Mammary epithelial cell (primary cell): ENCODE measurements around the gene SPECC1L.

ENCODE experiments used
- EZH2 ChIP-seq: IDR thresholded peaks from 2 replicates; pipeline ENCODE4 v1.6.1; 2012; ENCODE audit warnings: low read length, inconsistent platforms, borderline replicate concordance
- TF ChIP-seq, protein P1 (sequence below), 2 donors: IDR thresholded peaks in 1 of 2; conservative IDR thresholded peaks in 1 of 2; 2 replicates each; pipeline ENCODE4 v1.5.1; 2011 to 2012; ENCODE audit warnings: inconsistent platforms in 2 of 2, low read length in 2 of 2, mild to moderate bottlenecking in 2 of 2, control low read depth in 1 of 2, low read depth in 1 of 2; ENCODE audit not compliant: insufficient read depth in 1 of 2; ENCODE audit errors: extremely low read depth in 1 of 2

DNA sequence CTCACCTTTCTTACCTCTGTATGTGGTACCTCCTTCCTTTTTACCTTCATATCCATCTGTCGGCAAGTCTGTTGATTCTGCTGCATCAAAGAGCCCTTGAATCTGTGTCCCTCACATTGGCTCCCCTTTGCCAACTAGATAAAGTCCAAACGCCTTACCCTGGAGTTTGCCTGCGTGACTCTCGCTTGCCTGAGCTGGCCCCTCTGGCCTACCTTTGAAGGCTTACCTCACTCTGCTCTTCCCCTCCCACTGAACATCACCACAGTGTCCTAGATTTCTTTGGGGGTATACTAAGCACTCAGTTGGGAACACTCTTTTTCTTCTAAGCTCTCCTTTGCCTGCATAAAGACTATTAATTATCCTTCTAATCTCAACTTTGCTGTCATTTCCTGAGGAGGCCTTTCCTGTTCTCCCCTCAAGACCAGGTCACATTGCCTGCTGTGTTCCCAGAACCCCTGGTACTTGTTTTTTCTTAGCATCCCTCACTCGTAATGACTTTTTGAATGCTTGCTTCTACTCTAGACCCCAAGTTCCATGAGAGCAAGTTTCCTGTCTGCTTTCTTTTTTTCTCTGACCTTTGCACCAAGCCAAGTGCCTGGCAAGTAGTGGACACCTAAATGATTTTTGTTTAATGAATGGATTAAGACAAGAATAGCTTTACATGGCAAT is 89.0 kb downstream of the SPECC1L start:
- TF ChIP-seq, protein P1, sequence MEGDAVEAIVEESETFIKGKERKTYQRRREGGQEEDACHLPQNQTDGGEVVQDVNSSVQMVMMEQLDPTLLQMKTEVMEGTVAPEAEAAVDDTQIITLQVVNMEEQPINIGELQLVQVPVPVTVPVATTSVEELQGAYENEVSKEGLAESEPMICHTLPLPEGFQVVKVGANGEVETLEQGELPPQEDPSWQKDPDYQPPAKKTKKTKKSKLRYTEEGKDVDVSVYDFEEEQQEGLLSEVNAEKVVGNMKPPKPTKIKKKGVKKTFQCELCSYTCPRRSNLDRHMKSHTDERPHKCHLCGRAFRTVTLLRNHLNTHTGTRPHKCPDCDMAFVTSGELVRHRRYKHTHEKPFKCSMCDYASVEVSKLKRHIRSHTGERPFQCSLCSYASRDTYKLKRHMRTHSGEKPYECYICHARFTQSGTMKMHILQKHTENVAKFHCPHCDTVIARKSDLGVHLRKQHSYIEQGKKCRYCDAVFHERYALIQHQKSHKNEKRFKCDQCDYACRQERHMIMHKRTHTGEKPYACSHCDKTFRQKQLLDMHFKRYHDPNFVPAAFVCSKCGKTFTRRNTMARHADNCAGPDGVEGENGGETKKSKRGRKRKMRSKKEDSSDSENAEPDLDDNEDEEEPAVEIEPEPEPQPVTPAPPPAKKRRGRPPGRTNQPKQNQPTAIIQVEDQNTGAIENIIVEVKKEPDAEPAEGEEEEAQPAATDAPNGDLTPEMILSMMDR (conservative IDR thresholded peaks at IDR 0.05 in 1 of 2, IDR thresholded peaks at IDR 0.05 in 1 of 2; ENCODE audit: extremely low read depth in 1 of 2, insufficient read depth in 1 of 2, low read depth in 1 of 2, low read length in 2 of 2) = no peak
- no peak for TF ChIP-seq EZH2
